HCT116 (cell line): ENCODE results near the gene TDP1. TPM values are rescaled to one million over a fixed set of nuclear protein-coding genes. Genes with fewer than 3 reads are reported as not detected.

Experiments used
- ATAC-seq: fragments of 200-7000 bp; cut with Tn5 transposase; 2 replicates; pipeline ENCODE4 v1.9.1; 2020; ENCODE audit warnings: mild to moderate bottlenecking, moderate library complexity
- BruUV-seq: library from RNA; stranded (reverse); fragments of 400-500 nt; replicated peaks from 2 replicates; lab custom pipeline; 2021; lab: Mats Ljungman, UMichigan
- CTCF ChIA-PET: fragments of 300-600 bp; sonication (Branson Sonifier 250); formaldehyde crosslinking; loops from one replicate; lab custom pipeline; 2021; ENCODE audit warnings: antibody characterized with exemption; lab: Charles Lee
- POLR2A ChIA-PET: fragments of 300-600, 350-600 bp; sonication (Branson Sonifier 250); formaldehyde crosslinking; loops from one replicate; lab custom pipeline; 2021; ENCODE audit warnings: antibody characterized with exemption; lab: Charles Lee
- RAD21 ChIA-PET, 2 experiments: fragments of 300-600 bp; sonication (Branson Sonifier 250); formaldehyde crosslinking; loops; one replicate each; lab custom pipeline; 2023; ENCODE audit warnings: low total read pairs in 2 of 2; ENCODE audit not compliant: uncharacterized antibody in 2 of 2, unreplicated experiment in 2 of 2, low non-redundant PET in 1 of 2; lab: Charles Lee
- DNase-seq: peaks from one replicate; pipeline ENCODE4 v3.0.0-alpha.2; 2010; ENCODE audit warnings: low read depth, low spot score
- H2AFZ ChIP-seq: fragments of 200-600 bp; shearing (Covaris generic), sonication (generic); 2 replicates; pipeline ENCODE4 v1.6.1; 2017; ENCODE audit warnings: low read depth, mixed run types, mixed read lengths, antibody characterized with exemption, low read length; ENCODE audit not compliant: poor library complexity, severe bottlenecking
- H3K27ac ChIP-seq: 2 replicates; pipeline ENCODE4 v1.5.1; 2012; ENCODE audit warnings: low read depth, low read length
- H3K27me3 ChIP-seq: fragments of 200-600 bp; sonication (generic); 2 replicates; pipeline ENCODE4 v1.6.1; 2016; ENCODE audit warnings: mixed run types, low read length, mixed read lengths; ENCODE audit not compliant: insufficient read depth
- H3K36me3 ChIP-seq, 2 experiments: fragments of 200-500 bp in 1 of 2; fragments of 200-600 bp in 1 of 2; sonication (Bioruptor generic) in 1 of 2; sonication (generic) in 1 of 2; 2 replicates each; pipeline versions ENCODE4 v1.5.1 to v1.6.1; 2014 to 2016; ENCODE audit warnings: low read length in 2 of 2, inconsistent platforms in 1 of 2, mixed read lengths in 1 of 2, mixed run types in 1 of 2; ENCODE audit not compliant: insufficient read depth in 2 of 2, control insufficient read depth in 1 of 2
- H3K4me1 ChIP-seq, 2 experiments: fragments of 200-600 bp in 1 of 2; sonication (generic) in 1 of 2; 2 replicates each; pipeline versions ENCODE4 v1.5.1 to v1.6.1; 2012 to 2017; ENCODE audit warnings: low read length in 2 of 2, inconsistent platforms in 1 of 2, mild to moderate bottlenecking in 1 of 2, mixed read lengths in 1 of 2, mixed run types in 1 of 2, moderate library complexity in 1 of 2; ENCODE audit not compliant: insufficient read depth in 2 of 2, control insufficient read depth in 1 of 2
- H3K4me2 ChIP-seq: fragments of 200-600 bp; sonication (generic); 2 replicates; pipeline ENCODE4 v1.6.1; 2017; ENCODE audit warnings: mixed run types, low read length, mixed read lengths
- H3K4me3 ChIP-seq, 2 experiments: fragments of 200-600 bp in 1 of 2; sonication (generic) in 1 of 2; replicated peaks in 1 of 2; 2 replicates each; pipeline ENCODE4 v1.5.1; 2011 to 2016; ENCODE audit warnings: low read length in 2 of 2, control low read depth in 1 of 2, low read depth in 1 of 2, mild to moderate bottlenecking in 1 of 2, mixed read lengths in 1 of 2, mixed run types in 1 of 2
- H3K79me2 ChIP-seq: fragments of 200-600 bp; sonication (generic); 2 replicates; pipeline ENCODE4 v1.6.1; 2017; ENCODE audit warnings: mild to moderate bottlenecking, mixed run types, low read length, moderate library complexity, mixed read lengths; ENCODE audit not compliant: insufficient read depth
- H3K9ac ChIP-seq: fragments of 200-600 bp; sonication (generic); 2 replicates; pipeline ENCODE4 v1.6.1; 2016; ENCODE audit warnings: low read length, mixed read lengths
- H3K9me2 ChIP-seq: fragments of 200-600 bp; sonication (generic), shearing (Covaris generic); 2 replicates; pipeline ENCODE4 v1.6.1; 2017; ENCODE audit warnings: mixed run types, mild to moderate bottlenecking, moderate library complexity; ENCODE audit not compliant: insufficient read depth
- H3K9me3 ChIP-seq, 2 experiments: fragments of 200-500 bp in 1 of 2; fragments of 200-600 bp in 1 of 2; sonication (Bioruptor generic) in 1 of 2; sonication (generic) in 1 of 2; 2 replicates each; pipeline ENCODE4 v1.6.1; 2014 to 2017; ENCODE audit warnings: low read length in 2 of 2, mixed read lengths in 2 of 2, inconsistent platforms in 1 of 2, low read depth in 1 of 2, mild to moderate bottlenecking in 1 of 2, mixed run types in 1 of 2, moderate library complexity in 1 of 2; ENCODE audit not compliant: control insufficient read depth in 1 of 2, insufficient read depth in 1 of 2
- H4K20me1 ChIP-seq: fragments of 200-600 bp; sonication (generic), shearing (Covaris generic); 2 replicates; pipeline ENCODE4 v1.6.1; 2017; ENCODE audit warnings: mixed run types, mild to moderate bottlenecking, moderate library complexity; ENCODE audit not compliant: insufficient read depth
- ATF3 ChIP-seq: IDR thresholded peaks from 2 replicates; pipeline ENCODE4 v1.6.1; 2012
- CBX3 ChIP-seq: IDR thresholded peaks from 2 replicates; pipeline ENCODE4 v1.6.1; 2012; ENCODE audit warnings: low read depth
- ELF1 ChIP-seq: IDR thresholded peaks from 2 replicates; pipeline ENCODE4 v1.6.1; 2012; ENCODE audit warnings: low read depth, borderline replicate concordance
- EZH2 ChIP-seq: fragments of 200-600 bp; sonication (generic); IDR thresholded peaks from 2 replicates; pipeline ENCODE4 v1.6.1; 2017; ENCODE audit warnings: antibody characterized with exemption, mixed run types
- POLR2A ChIP-seq: IDR thresholded peaks from 2 replicates; pipeline ENCODE4 v1.7.0; 2011; ENCODE audit warnings: borderline replicate concordance; ENCODE audit not compliant: insufficient read depth, insufficient read length; ENCODE audit errors: extremely low read depth
- RAD21 ChIP-seq: IDR thresholded peaks from 2 replicates; pipeline ENCODE4 v1.6.1; 2012; ENCODE audit warnings: low read depth, mild to moderate bottlenecking
- SP1 ChIP-seq: IDR thresholded peaks from 2 replicates; pipeline ENCODE4 v1.6.1; 2012; ENCODE audit warnings: low read depth
- intact Hi-C: fragments of 100-400 bp; cut with micrococcal nuclease; formaldehyde crosslinking; loops from 2 replicates; pipeline ENCODE4 v1.10.0; 2022
- total RNA-seq: library from RNA; stranded (reverse); gene quantifications from one replicate; pipeline ENCODE4 v1.2.1, GENCODE V29; 2021; ENCODE audit not compliant: unreplicated experiment
- TF ChIP-seq, protein P1 (sequence below): IDR thresholded peaks from 2 replicates; pipeline ENCODE4 v1.6.1; 2012; ENCODE audit warnings: low read depth

Gene TDP1
- total RNA-seq, 1 experiment from 2014 or later = 37.1 TPM

DNA sequence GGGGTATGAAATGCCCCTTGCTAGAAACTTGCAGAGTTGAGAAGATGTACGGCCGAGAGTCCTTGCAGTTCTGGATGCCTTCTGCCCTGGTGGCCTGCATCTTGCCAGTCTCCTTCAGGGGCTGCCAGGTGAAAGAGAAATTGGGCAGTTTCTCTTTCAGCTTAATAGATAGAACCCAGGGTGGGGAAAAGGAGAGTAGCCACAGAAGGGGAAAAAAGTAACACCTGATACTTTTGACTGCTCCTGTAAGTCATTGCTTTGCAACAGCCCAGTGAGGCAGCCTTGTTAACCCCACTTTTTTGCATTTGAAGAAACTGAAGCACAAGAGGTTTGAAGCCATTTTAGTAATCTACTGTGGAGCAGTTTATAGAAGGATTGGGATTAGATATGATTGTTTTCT lies 27.6 kb downstream of the TDP1 start:
- no peak overlapping the region for H3K9ac ChIP-seq
- ATAC-seq (no peak), DNase-seq (no peak)
- ChIA-PET POLR2A (no interaction called here), CTCF (no interaction called here), RAD21 (no interaction called here)
- no peak overlapping the region for H3K4me3 ChIP-seq
- H3K27ac ChIP-seq = no peak overlapping the region
- no peaks in the 10 kb centered on the region for H3K9me2 ChIP-seq
- no peaks in the 10 kb centered on the region for H3K9me3 ChIP-seq
- no peaks in the 10 kb centered on the region for H3K4me1 ChIP-seq
- peaks cover 6 to 22% of the 10 kb centered on the region in 2 experiments; a peak in 3 of 4 replicates for H3K36me3 ChIP-seq
- H3K79me2 ChIP-seq = no peaks in the 10 kb centered on the region
- intact Hi-C loops = no loop called here
- H2AFZ ChIP-seq = no peak overlapping the region
- no peaks in the 10 kb centered on the region for H4K20me1 ChIP-seq
- no peaks in the 10 kb centered on the region for H3K27me3 ChIP-seq
- TF ChIP-seq, protein P1, sequence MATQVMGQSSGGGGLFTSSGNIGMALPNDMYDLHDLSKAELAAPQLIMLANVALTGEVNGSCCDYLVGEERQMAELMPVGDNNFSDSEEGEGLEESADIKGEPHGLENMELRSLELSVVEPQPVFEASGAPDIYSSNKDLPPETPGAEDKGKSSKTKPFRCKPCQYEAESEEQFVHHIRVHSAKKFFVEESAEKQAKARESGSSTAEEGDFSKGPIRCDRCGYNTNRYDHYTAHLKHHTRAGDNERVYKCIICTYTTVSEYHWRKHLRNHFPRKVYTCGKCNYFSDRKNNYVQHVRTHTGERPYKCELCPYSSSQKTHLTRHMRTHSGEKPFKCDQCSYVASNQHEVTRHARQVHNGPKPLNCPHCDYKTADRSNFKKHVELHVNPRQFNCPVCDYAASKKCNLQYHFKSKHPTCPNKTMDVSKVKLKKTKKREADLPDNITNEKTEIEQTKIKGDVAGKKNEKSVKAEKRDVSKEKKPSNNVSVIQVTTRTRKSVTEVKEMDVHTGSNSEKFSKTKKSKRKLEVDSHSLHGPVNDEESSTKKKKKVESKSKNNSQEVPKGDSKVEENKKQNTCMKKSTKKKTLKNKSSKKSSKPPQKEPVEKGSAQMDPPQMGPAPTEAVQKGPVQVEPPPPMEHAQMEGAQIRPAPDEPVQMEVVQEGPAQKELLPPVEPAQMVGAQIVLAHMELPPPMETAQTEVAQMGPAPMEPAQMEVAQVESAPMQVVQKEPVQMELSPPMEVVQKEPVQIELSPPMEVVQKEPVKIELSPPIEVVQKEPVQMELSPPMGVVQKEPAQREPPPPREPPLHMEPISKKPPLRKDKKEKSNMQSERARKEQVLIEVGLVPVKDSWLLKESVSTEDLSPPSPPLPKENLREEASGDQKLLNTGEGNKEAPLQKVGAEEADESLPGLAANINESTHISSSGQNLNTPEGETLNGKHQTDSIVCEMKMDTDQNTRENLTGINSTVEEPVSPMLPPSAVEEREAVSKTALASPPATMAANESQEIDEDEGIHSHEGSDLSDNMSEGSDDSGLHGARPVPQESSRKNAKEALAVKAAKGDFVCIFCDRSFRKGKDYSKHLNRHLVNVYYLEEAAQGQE = no peak
- TF ChIP-seq EZH2 = no peak
- TF ChIP-seq RAD21 = no peak
- no peak for TF ChIP-seq ATF3
- no peak for TF ChIP-seq POLR2A
- TF ChIP-seq CBX3 = no peak
- no peak for TF ChIP-seq SP1
- TF ChIP-seq ELF1 = no peak
- H3K4me2 ChIP-seq = no peak overlapping the region
- BruUV-seq = no TSS peak
